Activated gamma-delta T cell (primary cell): ENCODE data around the gene DIMT1.

Experiments
- DNase-seq: peaks from one replicate; lab custom pipeline; 2025; lab: John Stamatoyannopoulos, UW
- total RNA-seq, 2 donors: gene quantifications; one replicate each; lab custom pipeline; 2026; lab: John Stamatoyannopoulos, UW

The DIMT1 gene
- 34.0 to 43.1 reads per million in 2 donors for total RNA-seq

DNA sequence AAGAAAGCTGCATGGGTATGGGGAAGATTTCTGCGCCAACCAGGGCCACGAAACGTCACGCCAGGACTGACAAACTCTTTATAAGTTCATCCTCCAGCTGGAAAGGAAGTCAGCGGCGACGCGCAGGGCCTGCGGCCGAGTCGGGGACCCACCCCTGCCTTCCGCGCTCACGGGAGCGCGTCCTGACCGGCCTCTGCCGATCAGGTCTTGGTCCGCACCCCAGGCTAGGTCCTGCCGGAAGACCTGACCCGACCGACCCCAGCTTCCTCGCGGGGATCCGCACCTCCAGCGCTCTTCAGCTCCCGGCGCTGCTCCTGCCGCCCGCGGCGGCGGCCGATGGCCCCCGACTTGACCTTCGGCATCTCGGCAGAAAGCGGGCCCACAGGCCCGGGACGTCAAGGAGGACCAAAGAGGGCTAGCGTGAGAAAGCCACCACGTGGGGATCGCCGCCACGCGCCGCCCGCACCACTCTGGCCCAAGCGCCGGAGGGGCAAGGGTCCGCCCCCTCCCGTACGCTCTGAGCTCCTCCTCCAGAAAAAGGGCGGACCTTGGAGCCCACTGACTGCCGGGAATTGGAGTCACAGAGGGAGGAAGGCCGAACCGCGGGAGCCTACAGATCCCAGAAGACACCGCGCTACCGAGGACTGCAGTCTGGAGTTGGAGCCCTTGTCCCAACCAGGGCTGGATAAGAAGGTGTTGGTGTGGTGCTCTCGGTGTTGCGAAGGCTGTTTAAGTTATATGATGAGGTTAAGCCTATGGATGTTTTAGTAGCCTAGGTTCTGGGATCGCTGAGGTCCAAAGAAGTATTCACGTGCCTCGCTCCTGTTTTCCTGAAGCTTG, at the start of gene DIMT1:
Gene DIMT1, minus strand, starts transcription at position 495 of the 840 bp plus-strand sequence. Its CDS starts 133 bp downstream, at position 362.
- peak; percentile 63 for DNase-seq

DNA sequence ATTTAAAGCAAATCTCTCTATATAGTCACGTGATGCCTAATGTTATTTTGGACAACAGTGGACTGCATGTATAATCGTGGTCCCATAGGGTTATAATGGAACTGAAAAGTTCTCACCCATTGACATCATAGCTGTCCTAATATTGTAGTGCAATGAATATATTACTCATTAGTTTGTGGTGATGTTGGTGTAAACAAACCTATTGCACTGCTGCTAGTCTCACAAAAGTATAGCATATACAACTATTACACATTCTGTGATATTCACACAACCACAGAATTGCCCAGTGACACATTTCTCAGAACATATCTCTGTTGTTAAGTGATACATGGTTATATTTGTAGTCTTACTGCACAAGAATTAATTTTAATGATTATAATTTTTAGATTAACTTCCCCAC, 46.6 kb upstream of the DIMT1 start:
- no peak for DNase-seq

DNA sequence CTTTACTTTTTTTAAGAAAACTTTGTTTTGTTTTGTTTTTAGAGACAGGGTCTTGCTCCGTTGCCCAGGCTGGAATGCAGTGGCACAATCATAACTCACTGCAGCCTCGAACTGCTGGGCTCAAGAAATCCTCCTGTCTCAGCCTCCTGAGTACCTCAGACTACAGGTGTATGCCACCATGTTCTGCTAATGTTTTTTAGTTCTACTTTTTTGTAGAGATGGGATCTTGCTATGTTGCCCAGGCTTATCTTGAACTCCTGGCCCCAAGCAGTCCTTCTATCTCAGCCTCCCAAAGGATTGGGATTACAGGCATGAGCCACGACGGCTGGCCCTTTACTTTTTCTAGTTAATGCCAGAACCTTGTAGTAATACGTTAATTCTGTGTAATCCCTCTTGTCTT, 44.8 kb upstream of the DIMT1 start:
- no peak for DNase-seq

DNA sequence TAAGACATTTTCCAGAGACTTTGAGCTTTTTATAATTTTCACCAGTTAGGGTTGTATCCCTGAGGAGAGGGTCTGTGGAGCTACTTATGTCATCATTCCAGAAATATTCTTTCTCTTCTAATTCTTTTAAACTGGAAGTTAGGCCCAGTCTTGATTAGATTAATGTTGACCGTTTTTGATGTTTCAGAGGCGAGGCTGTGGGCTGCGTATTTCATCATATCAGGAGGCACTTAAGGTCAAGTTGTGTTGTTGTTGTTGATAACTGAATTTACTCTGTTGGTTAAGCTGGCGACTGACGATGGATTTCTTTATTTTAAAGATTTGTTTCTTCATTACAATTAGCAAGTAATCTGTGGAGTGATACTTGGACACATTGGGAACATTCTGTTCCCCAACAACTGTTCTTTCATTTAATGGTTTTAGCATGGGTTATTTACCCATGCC, 28.9 kb upstream of the DIMT1 start:
- DNase-seq, result no peak

DNA sequence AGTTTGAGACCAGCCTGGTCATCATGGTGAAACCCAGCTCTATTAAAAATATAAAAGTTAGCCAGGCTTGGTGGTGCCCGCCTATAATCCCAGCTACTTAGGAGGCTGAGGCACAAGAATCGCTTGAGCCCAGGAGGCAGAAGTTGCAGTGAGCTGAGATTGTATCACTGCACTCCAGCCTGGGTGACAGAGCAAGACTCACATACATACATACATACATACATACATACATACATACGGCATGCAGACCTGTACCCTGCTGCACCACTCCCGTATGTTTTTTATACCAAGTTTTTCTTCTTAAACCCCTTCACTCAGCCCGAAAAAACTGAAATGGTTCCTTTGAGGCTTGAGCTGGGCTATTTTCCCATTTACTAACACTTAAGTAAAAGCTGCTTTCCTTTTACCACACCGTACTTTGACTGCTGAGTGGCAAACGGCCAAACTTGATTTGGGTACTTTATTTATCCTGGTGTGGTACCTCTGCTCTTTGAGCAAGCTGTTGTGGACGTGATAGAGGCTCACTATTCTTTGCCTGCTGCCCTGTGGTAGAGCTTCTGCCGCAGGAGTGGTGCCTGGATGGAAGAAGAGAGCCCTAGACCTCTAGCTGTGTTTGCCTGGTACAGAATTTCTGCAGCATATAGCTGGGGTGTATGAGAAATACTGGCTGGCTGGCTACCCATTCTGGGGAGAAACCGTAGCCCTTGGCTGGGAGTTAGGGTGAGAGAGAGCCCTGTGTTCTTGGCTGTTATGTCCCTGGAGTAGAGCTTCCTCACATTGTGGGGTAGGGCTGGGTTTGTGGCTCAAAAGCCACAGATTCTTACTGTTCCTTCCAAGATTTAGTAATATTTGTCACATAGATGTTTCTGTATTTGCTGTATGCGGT, 28.3 kb upstream of the DIMT1 start:
- no peak for DNase-seq

DNA sequence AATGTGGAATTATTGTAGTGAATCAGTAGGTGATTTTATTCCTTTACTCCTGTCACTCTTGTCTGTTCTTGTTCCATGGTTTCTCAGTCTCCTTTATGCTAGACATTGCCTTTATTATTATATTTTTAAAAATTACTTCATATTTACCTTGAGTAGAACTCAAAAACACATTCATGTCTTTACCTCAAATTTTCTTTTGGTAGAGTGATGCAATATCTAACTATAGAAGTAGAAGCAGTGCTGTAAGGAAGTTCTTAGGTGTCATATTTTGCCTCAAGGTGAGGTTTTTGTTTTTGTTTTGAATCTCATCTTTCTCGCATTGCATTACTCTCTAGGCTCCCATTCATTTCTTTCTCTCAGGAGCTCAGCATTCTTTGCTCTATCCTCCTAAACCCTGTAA, 21.1 kb upstream of the DIMT1 start:
- no peak for DNase-seq

DNA sequence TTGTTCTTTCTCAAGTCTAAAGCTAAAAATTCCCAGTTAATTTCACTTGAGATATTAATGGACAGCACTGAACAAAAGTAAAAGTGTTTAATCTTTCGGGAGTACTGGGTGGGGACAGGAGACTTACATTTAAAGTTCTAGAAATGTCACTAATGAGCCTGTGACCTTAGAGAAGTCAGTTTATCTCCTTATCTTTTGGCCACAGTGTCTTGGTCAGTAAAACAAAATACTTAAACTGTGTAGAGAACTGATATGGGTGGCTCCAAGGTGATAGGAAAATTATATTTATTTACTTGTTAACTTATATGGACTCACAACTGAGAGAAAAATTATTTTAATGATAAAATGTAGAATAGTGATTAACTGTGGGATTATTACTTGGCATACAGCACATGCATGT, 17.7 kb upstream of the DIMT1 start:
- no peak for DNase-seq

DNA sequence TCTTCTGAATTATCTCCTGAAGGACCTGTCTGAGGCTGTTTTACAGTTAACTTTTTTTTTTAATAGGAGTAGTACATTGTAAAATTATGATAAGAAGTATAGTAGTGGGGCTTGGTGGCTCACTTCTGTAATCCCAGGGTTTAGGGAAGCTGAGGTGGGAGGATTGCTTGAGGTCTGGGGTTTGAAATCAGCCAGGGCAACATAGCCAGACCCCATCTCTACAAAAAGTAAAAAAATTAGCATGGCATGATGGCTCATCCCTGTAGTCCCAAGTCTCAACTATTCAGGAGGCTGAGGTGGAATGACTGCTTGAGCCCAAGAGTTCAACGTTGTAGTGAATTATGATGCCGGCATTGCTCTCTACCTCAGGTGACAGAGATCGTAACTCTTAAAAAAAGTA, 15.9 kb upstream of the DIMT1 start:
- DNase-seq, result no peak

DNA sequence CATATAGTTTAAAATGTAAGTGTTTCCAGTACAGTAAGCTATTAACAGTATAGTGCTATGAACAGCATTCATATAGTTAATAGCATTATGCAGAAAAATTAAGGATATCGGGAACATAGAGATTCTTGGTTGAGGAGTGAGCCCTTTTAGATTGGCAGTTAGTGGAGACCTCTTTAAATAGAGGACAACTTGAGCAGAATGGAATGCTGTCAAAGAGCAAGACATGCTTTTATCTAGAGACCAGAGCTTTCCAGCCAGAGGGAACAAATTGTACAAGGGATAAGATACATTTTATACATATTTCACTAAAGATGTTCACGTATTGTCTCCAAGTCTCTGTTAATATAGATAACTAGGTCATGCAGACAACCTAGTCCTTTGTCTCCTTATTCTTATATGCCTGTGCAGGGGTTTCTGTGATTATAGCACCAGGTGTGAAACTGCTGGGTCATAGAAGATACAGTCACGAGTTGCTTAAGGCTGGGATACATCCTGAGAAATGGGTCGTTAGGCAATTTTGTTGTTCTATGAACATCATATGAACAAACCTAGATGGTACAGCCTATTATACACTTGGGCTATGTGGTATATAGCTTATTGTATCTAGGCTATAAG, 14.9 kb upstream of the DIMT1 start:
- DNase-seq, result no peak

DNA sequence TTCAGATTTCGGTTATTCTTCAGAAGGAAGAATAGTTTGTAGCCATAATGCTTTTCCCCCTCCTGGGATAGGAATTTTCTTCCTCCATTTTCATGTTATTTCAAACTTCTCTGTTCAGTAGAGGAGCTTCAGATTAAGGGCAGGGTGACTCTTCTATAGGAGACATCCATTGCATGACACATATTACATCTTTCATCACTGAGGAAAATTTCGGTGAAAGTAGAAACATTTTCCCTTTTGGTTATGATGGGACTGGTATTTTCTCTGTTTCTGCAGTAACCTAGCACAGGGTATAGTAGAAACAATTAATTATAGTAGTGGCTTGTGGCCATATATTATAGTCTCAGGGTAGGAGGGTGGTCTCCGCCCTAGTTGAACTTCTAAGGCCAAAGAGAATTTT, 10.0 kb upstream of the DIMT1 start:
- no peak for DNase-seq

DNA sequence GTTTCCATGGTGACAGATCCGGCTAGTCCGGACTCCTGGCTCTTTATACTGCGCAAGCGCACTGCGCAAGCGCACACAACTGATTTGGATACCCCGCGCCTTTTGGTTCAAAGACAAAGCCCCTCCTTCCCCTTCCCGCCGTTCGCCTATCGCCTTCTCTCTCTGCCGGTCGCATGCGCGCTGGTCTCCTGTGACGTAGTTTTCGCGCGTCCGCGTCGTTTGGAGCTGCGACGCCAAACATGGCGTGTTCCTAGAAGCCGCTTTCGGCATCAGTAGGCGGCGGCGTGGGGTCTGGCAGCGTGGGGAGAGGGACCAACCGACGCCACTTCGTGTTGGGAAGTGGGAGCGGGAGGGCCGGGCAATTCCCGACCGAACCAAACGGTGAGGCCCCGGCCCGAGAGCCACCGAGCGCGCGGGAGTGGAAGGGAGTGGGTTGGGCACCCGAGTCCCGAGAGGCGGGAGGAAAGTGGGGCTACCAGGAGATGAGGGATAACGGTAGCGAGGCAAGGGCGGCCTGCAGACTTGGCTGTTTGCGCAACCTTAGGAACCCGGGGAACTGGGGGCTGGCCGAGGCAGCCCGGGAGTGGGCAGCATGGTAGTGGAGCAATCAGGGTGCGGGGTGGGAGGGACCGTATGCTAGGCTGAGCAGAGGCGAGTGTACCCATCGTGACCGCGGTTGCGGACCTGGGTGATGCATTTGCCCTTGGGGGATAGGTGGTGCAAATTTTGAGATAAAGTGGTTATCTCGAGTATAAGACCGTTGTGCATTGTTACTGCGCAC, 9.0 kb upstream of the DIMT1 start, which contains the start of gene IPO11:
Gene IPO11, plus strand, starts transcription at position 215 of the 781 bp plus-strand sequence. CDS start 24,517 bp downstream, outside the sequence.
- DNase-seq, result peak; percentile 95

DNA sequence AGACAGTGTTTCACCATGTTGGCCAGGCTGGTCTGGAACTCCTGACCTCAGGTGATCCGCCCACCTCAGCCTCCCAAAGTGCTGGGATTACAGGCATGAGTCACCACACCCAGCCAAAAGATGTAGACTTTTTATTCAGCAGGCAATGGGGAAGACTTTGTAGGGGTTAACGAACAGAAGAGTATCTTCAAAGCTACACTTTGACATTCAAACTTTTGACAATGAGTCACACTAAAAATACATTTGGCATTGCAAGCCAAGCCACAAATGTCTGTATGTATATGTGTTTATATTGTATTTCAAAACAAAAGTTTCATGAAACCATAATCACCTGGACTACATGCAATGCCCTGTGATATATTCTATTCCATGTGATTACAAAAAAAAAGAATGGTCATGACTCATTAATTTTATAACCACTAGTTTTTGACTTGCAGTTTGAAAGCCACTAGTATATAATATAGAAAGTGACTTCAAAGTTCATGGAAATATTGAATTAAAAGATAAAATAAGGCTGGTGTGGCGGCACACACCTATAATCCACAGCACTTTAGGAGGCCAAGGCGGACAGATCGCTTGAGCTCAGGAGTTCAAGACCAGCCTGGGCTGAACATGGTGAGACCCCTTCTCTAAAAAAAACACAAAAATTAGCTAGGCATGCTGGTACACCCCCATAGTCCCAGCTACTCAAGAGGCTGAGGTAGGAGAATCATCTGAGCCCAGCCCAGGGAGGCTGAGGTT, 8.3 kb downstream of the DIMT1 start:
- DNase-seq, result no peak

DNA sequence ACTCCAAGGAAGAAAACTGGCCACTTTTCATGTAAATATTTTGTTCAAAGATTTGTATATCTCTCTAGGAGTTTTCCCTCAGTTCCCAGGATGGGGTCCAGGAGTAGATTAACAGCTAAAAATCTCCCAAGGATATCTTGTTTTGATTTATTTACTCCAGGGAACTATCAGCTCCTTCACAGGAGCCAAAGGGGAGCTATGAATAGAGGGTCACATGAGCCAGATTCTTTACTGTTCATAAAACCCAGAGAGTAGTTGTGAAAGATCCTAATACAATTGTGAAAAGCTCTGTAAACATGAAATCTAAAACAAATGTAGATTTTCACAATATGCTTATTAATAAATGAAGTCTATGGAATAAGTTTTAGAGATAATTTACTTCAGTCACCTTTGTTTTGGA, 16.9 kb downstream of the DIMT1 start:
- no peak for DNase-seq

DNA sequence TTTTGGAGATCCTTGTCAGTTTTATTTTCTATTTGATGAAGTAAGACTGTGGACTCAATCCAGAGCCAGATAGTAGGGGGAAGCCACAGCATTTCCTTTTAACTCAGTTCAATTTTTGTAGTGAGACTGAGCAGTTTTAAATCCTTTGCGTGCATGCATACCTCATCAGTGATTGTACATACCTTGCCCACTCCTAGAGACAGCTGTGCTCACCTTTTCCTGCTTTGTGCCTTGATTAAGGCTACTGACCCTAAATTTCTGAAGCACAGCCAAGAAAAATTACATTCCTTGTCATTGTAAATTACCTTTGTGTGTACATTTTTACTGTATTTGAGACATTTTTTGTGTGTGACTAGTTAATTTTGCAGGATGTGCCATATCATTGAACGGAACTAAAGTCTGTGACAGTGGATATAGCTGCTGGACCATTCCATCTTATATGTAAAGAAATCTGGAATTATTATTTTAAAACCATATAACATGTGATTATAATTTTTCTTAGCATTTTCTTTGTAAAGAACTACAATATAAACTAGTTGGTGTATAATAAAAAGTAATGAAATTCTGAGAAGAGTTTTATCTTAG, 17.8 kb downstream of the DIMT1 start:
- no peak for DNase-seq

DNA sequence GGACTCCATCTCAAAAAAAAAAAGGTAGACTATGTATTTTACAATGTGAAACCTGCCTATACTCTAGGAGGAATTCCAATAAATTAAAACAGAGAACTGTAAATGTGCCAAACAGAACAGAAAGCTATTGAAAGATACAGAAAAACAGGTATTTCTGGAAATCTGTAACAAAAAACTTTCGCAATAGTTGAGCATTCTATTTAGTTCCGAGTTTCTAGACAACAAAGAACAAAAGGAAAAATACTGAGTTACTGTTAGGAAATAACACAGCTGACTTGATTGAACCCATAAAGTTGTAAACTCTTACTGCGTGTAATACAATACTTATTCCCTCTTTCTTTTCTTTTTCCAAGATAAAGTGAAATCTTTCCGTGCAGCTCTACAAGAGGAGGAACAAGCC, 18.6 kb downstream of the DIMT1 start:
- no peak for DNase-seq

DNA sequence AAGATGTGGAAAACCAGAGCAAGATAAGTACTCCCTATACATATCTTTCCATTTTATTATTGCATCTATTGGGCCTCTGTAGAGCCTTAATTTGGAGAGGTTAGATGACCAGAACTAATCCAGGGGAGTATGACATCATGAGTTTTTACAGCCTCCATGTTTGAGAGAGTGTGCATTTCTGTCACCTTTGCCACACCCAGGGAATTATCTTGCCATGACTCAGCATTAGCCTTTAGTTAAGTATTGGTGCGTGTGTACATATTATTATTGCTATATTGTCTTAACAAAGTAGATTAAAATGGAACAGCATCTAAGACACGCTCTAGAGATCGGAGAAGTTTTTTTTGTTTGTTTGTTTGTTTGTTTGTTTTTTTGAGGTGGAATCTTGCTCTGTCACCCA, 27.6 kb downstream of the DIMT1 start:
- DNase-seq, result no peak

DNA sequence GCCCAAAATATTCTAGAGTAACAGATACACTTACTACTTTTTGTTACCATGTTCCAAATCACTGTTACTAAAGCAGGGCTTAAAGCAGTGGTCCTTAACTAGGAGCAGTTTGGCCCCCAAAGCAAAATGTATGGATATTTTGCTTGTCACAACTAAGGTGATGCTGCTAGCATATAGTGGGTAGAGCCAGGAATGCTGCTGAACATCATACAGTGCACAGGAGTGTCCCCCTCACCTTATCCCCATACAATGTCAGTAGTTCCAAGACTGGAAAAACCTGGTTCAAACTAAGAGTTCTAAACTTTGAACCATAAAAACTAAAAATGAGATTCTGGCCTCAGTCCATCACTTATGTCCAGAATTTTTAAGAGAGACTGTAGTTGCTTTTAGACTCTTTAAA, 28.1 kb downstream of the DIMT1 start:
- no peak for DNase-seq

DNA sequence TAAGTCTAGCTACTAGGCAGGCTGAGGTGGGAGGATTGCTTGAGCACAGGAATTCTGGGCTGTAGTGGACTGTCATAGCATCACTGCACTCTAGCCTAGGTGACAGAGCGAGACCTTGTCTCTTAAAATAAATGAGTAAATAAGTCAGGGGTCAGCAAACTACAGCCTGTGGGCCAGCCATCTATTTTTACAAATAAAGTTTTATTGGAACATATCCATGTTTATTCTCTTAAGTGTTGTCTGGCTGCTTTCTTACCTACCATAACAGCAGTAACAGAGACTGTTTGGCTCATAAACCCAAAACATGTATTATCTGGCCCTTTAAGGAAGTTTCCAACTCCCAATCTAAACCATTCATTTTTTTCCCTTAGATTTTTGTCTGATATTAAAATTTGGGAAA, 29.6 kb downstream of the DIMT1 start:
- DNase-seq, result no peak

DNA sequence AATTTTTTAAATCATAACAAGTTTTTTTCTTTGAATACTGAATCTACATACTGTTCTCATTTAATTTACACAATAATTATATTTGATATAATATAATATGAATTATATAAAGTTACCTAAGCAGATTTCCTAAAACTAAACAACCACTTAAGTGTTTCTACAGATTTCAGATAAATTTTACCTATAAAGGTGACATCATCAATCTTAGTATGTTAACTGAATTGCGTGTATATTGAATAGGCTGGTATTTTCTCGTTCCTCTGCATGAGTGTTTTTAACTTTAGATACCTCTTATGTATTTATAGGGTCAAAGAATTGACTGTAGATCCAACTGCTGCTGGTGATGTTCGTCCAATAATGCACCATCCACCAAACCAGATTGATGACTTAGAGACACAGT, 30.3 kb downstream of the DIMT1 start:
- no peak for DNase-seq

DNA sequence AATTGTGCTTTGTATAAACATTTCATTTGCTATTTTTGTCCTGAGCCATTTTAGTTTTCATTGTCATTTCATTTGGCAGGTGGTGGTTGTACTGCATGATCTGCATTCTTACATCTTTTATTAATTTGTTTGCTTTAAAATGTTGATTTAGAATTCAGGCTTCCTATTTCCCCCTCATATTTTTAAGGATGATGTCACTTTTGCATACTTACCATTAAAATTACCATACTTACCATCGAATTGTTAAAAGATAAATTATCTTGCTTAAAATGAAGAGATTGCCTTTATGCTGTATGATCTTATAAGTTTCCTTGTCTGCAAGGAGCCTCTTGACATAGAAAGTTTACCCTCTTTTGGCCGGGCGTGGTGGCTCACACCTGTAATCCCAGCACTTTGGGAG, 31.1 kb downstream of the DIMT1 start:
- DNase-seq, result no peak
